ENCODE measurements around the gene NCBP3. TPM values are rescaled to one million over a fixed set of nuclear protein-coding genes. Genes with fewer than 3 reads are reported as not detected.
A peak's percentile ranks its signal among the peaks of the same experiment; 100 is the strongest.

NCBP3 gene
- 19.9 and 27.6 TPM in 2 replicates for total RNA-seq

DNA sequence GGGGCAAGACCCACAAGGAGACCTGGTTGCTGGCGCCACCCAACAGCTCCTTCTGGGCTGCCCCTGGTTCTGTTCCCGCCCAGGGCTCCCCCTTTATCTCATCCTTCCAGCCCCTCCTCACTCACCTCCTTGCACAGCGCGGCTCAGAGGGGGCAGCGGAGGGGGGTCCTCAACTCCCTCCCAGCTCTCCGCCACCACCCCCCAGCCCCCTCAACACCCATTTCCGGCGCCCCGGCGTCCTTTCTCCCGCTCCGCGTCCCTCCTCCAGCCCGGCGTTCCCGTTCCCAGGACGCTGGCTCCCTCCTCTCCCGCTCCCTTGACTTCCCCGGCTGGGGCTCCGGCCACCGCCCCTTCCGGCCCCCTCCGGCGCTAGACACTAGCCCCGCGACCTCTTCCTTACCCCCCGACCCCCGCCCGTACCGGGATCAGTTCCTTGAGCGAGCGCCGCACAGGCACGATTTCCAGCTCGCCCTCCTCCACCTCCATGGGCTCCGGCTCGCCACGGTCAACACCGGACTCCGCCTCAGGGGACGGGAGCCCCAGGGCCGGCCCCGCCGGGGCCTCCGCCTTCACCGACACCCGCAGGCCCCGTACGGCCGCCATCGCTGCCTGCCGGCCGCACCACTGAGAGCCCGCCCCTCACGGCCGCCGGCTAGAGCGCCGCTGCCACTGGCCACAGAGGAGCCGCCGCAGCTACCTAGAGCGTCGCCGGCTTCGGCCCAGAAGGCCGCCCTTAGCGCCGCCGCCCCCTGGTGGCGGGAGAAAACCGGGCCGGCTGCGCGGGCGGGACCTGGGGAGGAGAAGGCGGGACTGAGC lies at the start of gene NCBP3:
TSS of gene NCBP3 (minus strand) at position 626 of the 816 bp plus-strand sequence. CDS start at position 603, 23 bp downstream.
- DNase-seq (ENCODE audit: low read depth, low spot score) = peak; percentile 84

GRCh38 chr17:3895354-3895753 lies 49.3 kb upstream of the NCBP3 start:
- DNase-seq (ENCODE audit: low read depth, low spot score) = no peak

GRCh38 chr17:3894911-3895343 lies 48.9 kb upstream of the NCBP3 start:
- no peak for DNase-seq (ENCODE audit: low read depth, low spot score)

DNA sequence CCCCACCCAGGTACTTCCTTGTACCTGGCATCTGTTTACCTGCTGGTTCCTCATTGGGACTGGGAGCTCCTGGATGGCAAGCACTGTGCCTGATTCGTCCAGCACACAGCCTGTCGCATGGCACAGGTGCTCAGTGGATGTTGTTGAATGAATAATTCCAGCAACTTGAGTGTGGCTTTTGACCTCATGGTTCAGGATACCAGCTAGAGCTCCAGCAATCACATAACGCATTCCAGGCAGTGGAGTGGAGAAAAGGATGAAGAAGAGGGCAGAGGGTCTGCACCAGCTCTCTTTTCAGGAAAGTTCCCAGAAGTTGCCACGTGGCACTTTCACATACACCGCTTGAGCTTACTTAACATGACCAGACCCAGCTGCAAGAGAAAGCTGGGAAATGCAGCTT lies 48.1 kb upstream of the NCBP3 start:
- no peak for DNase-seq (ENCODE audit: low read depth, low spot score)

- DNase-seq (ENCODE audit: low read depth, low spot score) = no peak
These were observed 47.7 kb upstream of the NCBP3 start for GRCh38 chr17:3893720-3894116.

- no peak for DNase-seq (ENCODE audit: low read depth, low spot score)
These were observed 47.1 kb upstream of the NCBP3 start, which contains the start of gene CAMKK1 for GRCh38 chr17:3893003-3893719. Gene CAMKK1 (minus strand): TSS chr17:3893053. CDS start chr17:3885687, 7,366 bp downstream.

- no peak for DNase-seq (ENCODE audit: low read depth, low spot score)
These were observed 46.3 kb upstream of the NCBP3 start for GRCh38 chr17:3892095-3892998.

- DNase-seq (ENCODE audit: low read depth, low spot score) = no peak
These were observed 45.6 kb upstream of the NCBP3 start for GRCh38 chr17:3891626-3892094.

GRCh38 chr17:3890878-3891219 lies 44.8 kb upstream of the NCBP3 start:
- no peak for DNase-seq (ENCODE audit: low read depth, low spot score)

- DNase-seq (ENCODE audit: low read depth, low spot score) = no peak
These were observed 44.2 kb upstream of the NCBP3 start for GRCh38 chr17:3890082-3890877.

GRCh38 chr17:3889325-3890012 lies 43.4 kb upstream of the NCBP3 start:
- no peak for DNase-seq (ENCODE audit: low read depth, low spot score)

DNA sequence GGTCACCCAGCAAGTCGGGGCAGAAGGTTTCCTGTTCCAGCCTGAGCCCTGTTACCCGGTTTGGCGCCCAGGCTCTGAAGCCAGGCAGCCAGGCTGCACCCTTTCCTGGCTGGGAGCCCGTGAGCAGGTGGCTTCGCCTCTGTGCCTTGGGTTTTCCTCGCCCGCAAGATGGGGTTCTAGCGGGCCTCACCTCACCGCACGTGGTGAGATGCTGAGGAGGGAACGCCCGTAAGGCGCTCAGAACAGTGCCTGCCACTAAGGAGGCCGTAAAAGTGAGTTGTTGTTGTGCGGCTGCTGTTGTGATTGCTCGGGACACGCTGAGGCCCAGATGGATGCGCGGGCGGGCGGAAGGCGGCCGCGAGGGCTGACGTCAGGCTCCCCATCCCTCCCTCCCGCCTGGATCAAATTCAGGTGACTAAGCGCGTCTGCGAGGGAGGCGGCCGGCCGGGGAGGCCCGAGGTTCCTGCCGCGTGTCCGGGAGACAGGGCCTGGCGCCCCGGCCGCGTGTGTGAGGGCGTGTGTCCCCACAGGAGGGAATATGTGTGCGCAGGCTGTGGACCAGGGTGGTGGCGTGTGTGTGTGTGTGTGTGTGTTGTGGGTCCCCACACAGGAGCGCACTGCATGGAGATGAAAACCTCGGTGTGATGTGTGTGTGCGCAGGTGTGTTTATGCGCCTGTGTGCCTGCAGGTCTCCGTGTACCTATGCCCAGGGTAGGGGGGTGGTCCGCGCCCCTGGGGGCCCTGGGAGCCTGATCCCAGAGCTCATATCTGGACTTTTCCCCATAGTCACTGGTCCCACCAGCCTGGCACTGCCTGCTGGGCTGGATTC lies 42.5 kb upstream of the NCBP3 start:
- DNase-seq (ENCODE audit: low read depth, low spot score) = peak; percentile 55

DNA sequence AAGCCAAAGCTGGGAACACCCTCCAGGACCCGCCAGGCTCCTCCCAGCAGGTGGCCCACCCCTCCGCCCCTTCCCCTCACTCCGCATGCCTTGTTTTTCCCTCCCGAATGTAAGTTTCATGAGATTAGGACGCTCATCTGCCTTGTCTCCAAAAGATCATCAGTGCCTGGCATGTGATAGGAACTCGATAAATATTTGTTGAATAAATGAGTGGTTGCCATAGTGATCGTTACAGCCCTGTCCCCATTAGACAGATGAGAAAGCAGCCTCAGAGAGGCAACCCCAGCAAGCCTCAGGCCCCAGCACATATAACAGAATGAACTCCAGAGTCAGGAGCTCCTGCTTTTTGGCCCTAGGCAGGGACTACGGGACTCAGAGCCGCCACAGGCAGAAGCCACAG lies 41.8 kb upstream of the NCBP3 start:
- DNase-seq (ENCODE audit: low read depth, low spot score) = no peak

GRCh38 chr17:3887394-3887793 lies 41.3 kb upstream of the NCBP3 start:
- DNase-seq (ENCODE audit: low read depth, low spot score) = no peak

DNA sequence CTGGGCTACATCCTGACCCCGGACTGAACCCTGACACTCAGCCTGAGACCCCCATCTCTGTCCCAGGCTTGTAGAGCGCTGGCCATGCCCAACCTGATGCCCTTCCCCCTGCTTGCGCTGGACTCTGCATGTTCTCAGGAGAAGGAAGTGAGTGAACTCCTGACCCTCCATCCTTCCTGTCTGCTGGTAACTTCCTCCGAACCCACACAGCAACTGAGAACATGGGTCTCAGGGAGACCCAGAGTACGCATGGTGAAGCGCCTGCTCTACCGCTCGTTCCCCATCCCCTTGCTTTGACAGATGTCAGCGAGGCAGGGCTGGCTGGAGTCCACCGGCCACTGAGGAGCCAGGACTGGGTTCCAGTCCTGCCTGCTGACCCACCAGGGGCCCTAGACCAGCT lies 40.7 kb upstream of the NCBP3 start:
- DNase-seq (ENCODE audit: low read depth, low spot score) = no peak

DNA sequence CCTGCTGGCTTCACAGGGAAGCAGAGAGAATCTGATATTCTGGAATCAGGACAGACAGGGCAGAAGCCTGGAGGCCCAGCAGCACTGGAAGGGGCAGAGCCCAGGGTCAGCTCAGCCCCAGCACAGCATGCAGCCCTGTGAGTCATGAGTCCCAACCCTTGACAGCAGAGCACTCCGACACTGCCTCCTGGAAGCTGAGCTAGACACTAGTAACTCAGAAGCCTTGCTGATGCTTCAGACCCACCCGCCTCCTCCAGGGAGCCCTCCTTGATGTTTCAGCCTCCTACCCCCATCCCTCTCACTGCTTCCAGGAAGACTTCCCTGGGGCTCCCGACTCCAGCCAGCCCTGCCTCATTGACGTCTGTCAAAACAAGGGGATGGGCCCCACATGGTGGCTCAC lies 39.9 kb upstream of the NCBP3 start:
- DNase-seq (ENCODE audit: low read depth, low spot score) = no peak

GRCh38 chr17:3885271-3885670 lies 39.2 kb upstream of the NCBP3 start:
- DNase-seq (ENCODE audit: low read depth, low spot score) = no peak

DNA sequence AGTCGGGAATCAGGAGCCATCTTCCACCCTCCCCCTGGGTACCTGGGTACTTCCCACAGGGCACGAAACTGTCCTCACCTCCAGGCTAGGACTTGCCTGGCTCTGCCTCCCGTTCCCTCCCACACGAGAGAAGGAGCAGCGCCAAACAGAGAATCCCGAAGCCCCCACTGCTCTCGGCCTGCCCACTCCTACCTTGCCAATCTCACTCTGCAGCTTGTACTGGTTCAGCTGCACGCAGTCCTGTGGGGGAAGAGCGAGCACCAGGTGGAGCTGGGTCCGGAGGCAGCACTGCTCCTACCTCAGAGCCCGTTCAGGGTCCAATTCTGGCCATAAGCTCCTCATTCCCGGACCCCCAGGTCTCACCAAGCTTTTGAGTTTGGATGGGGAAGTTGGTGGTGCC lies 38.1 kb upstream of the NCBP3 start:
- no peak for DNase-seq (ENCODE audit: low read depth, low spot score)

- DNase-seq (ENCODE audit: low read depth, low spot score) = no peak
These were observed 36.2 kb upstream of the NCBP3 start for GRCh38 chr17:3882276-3882675.
